ENCODE measurements around the gene S100A16. TPM values are rescaled to one million over a fixed set of nuclear protein-coding genes. Genes with fewer than 3 reads are reported as not detected.
A peak's percentile ranks its signal among the peaks of the same experiment; 100 is the strongest.

The S100A16 gene
- total RNA-seq, 3 donors from 2014 or later, result 52.0 to 154 (median 102) TPM

GRCh38 chr1:153658400-153659174 lies 45.6 kb upstream of the S100A16 start, which contains the start of gene SNAPIN:
Gene SNAPIN, plus strand, starts transcription at chr1:153658703. Its CDS starts 41 bp downstream, at chr1:153658744.
- peak; percentile 88 to 92 for DNase-seq (ENCODE audit: low spot score in 2 of 2)
- Histone ChIP-seq H3K4me1 (peaks cover 0 to 4% of the 10 kb centered on the region in 2 donors), H3K36me3 (peaks cover 5% of the 10 kb centered on the region), H3K27ac (peak within 1 kb of the TSS; percentile 93 to 99), H3K9me3 (no peaks in the 10 kb centered on the region), H3K4me3 (peak within 1 kb of the TSS; percentile 67 to 88 (median 76)), H3K27me3 (no peaks in the 10 kb centered on the region)
- intact Hi-C loops (cut with DNase I; ENCODE audit: low total_unique reads), result no loop called here
- TF ChIP-seq POLR2A (IDR thresholded peaks at IDR 0.05) (peak; percentile 69), POLR2AphosphoS5 (IDR thresholded peaks at IDR 0.05) (peak; percentile 88 to 90 (median 89)), CTCF (IDR thresholded peaks at IDR 0.05) (peak in 1 of 3 donors; percentile 4)

GRCh38 chr1:153655333-153655732 lies 42.4 kb upstream of the S100A16 start:
- DNase-seq (ENCODE audit: low spot score in 2 of 2), result no peak
- H3K36me3 ChIP-seq, result no peaks in the 10 kb centered on the region
- TF ChIP-seq POLR2AphosphoS5 (IDR thresholded peaks at IDR 0.05) (no peak), CTCF (IDR thresholded peaks at IDR 0.05) (no peak), POLR2A (IDR thresholded peaks at IDR 0.05) (no peak)
- peaks cover 0 to 4% of the 10 kb centered on the region in 2 donors for H3K4me1 ChIP-seq
- no peak overlapping the region for H3K27ac ChIP-seq
- H3K4me3 ChIP-seq, result no peak overlapping the region
- no peaks in the 10 kb centered on the region for H3K27me3 ChIP-seq
- intact Hi-C loops (cut with DNase I; ENCODE audit: low total_unique reads), result no loop called here
- no peaks in the 10 kb centered on the region for H3K9me3 ChIP-seq

- no peaks in the 10 kb centered on the region for H3K9me3 ChIP-seq
- no peak for TF ChIP-seq POLR2AphosphoS5 (IDR thresholded peaks at IDR 0.05)
- peak in 1 of 2 donors; percentile 52 for DNase-seq (ENCODE audit: low spot score in 2 of 2)
- H3K27me3 ChIP-seq, result no peaks in the 10 kb centered on the region
- H3K4me1 ChIP-seq, result peaks cover 0 to 7% of the 10 kb centered on the region in 2 donors
- no peaks in the 10 kb centered on the region for H3K36me3 ChIP-seq
- no peak overlapping the region for H3K4me3 ChIP-seq
- H3K27ac ChIP-seq, result peak overlapping the region; percentile 83
- intact Hi-C loops (cut with DNase I; ENCODE audit: low total_unique reads), result no loop called here
Observed at GRCh38 chr1:153652805-153653500, 40.0 kb upstream of the S100A16 start.

- intact Hi-C loops (cut with DNase I; ENCODE audit: low total_unique reads), result no loop called here
- no peak for DNase-seq (ENCODE audit: low spot score in 2 of 2)
Observed at GRCh38 chr1:153651771-153652170, 38.8 kb upstream of the S100A16 start.

GRCh38 chr1:153649863-153650235 lies 36.9 kb upstream of the S100A16 start:
- H3K4me1 ChIP-seq, result peaks cover 0 to 7% of the 10 kb centered on the region in 2 donors
- no peaks in the 10 kb centered on the region for H3K27me3 ChIP-seq
- no peak overlapping the region for H3K4me3 ChIP-seq
- TF ChIP-seq CTCF (IDR thresholded peaks at IDR 0.05) (no peak), POLR2AphosphoS5 (IDR thresholded peaks at IDR 0.05) (peak in 1 of 3 donors; percentile 32), POLR2A (IDR thresholded peaks at IDR 0.05) (no peak)
- intact Hi-C loops (cut with DNase I; ENCODE audit: low total_unique reads), result no loop called here
- no peaks in the 10 kb centered on the region for H3K36me3 ChIP-seq
- H3K27ac ChIP-seq, result peak overlapping the region; percentile 59 to 69
- peak; percentile 88 to 89 for DNase-seq (ENCODE audit: low spot score in 2 of 2)
- no peaks in the 10 kb centered on the region for H3K9me3 ChIP-seq

More at GRCh38 chr1:153651771-153652170, 38.8 kb upstream of the S100A16 start:
- Histone ChIP-seq H3K9me3 (no peaks in the 10 kb centered on the region), H3K36me3 (no peaks in the 10 kb centered on the region), H3K27me3 (no peaks in the 10 kb centered on the region), H3K4me1 (peaks cover 0 to 7% of the 10 kb centered on the region in 2 donors), H3K4me3 (no peak overlapping the region), H3K27ac (no peak overlapping the region)
- no peak for TF ChIP-seq POLR2AphosphoS5 (IDR thresholded peaks at IDR 0.05)
- TF ChIP-seq CTCF (IDR thresholded peaks at IDR 0.05), result no peak
- TF ChIP-seq POLR2A (IDR thresholded peaks at IDR 0.05), result no peak
